ENCODE data around the gene ONECUT1. TPM values are rescaled to one million over a fixed set of nuclear protein-coding genes. Genes with fewer than 3 reads are reported as not detected.
A peak's percentile ranks its signal among the peaks of the same experiment; 100 is the strongest.

ONECUT1 gene
- total RNA-seq, 2 donors from 2014 or later = not detected

- DNase-seq (no peak), ATAC-seq (no peak)
- intact Hi-C loops (cut with DNase I, micrococcal nuclease) = no loop called here
Measured at GRCh38 chr15:52714968-52715367, 75.2 kb downstream of the ONECUT1 start.

DNA sequence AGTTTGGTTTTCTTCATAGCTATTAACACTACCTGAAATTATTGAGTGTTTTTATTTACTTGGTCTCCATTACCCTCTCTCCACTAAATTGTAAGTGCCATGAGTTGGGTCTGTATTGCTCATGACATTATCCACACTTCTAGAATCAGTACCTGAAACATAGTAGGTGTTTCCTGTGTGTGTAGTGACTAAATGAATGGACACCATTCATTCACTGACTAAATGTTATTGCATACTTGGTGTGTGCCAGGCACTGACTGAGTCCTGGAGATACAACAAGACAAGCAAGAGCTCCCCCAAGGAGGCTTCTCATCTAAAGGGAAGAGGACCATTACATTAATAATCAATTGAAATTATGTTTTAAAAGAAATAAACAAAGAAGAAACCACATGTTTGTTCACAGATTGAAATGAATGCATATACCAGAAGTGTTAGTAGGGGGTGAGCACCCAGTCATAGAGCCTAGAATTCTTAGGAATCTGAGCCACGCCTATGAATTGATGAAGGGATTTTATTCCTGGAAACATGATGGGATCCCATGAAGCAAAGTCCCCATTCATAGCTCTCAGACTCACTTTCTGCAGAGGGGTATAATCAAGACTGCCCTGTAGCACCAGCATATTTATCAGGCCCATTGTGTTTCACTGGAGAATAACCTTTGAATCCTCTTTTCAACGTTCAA lies 79.3 kb downstream of the ONECUT1 start:
- intact Hi-C loops (cut with DNase I, micrococcal nuclease) = no loop called here
- ATAC-seq (no peak), DNase-seq (no peak)

- DNase-seq (no peak), ATAC-seq (no peak)
- intact Hi-C loops (cut with DNase I, micrococcal nuclease) = no loop called here
Measured at GRCh38 chr15:52710050-52710707, 80.0 kb downstream of the ONECUT1 start.

- peak; percentile 78 to 85 for DNase-seq
- ATAC-seq = peak; percentile 100
Measured at GRCh38 chr15:52709187-52709981, 80.8 kb downstream of the ONECUT1 start.

More at GRCh38 chr15:52709187-52709981, 80.8 kb downstream of the ONECUT1 start:
- intact Hi-C loops (cut with DNase I, micrococcal nuclease) = no loop called here

Other genes with a start within 250 kb of the ONECUT1 start
- 10 to 100 TPM; 86.5 to 99.5 TPM for gene ARPP19, start 221.3 kb downstream of the ONECUT1 start, total RNA-seq
- 10 to 100 TPM; 46.4 to 59.0 TPM for gene ATOSA, start 110.9 kb downstream of the ONECUT1 start, total RNA-seq

All from left colon (tissue), 2 donors.